Gastroesophageal sphincter (tissue), 3 donors: ENCODE measurements around the gene STRAP.

Experiments used
- EP300 ChIP-seq: sonication (generic); formaldehyde crosslinking; IDR thresholded peaks from one replicate; pipeline ENCODE4 v1.6.1; 2017; ENCODE audit warnings: antibody characterized with exemption, mild to moderate bottlenecking
- POLR2A ChIP-seq, 2 donors: fragments of 450-650 bp; IDR thresholded peaks; one replicate each; pipeline ENCODE4 v1.6.1; 2017; ENCODE audit warnings: antibody characterized with exemption in 2 of 2, mild to moderate bottlenecking in 2 of 2, moderate library complexity in 1 of 2
- POLR2AphosphoS5 ChIP-seq: sonication (generic); formaldehyde crosslinking; IDR thresholded peaks from one replicate; pipeline ENCODE4 v1.6.1; 2017; ENCODE audit warnings: antibody characterized with exemption
- TF ChIP-seq, protein P1 (sequence below), 4 experiments: fragments of 200-600 bp in 2 of 4; fragments of 450-650 bp in 2 of 4; sonication (generic) in 1 of 4; IDR thresholded peaks; one replicate each; pipeline ENCODE4 v1.5.1; 2017 to 2019; ENCODE audit warnings: antibody characterized with exemption in 4 of 4, mild to moderate bottlenecking in 2 of 4, moderate library complexity in 2 of 4

DNA sequence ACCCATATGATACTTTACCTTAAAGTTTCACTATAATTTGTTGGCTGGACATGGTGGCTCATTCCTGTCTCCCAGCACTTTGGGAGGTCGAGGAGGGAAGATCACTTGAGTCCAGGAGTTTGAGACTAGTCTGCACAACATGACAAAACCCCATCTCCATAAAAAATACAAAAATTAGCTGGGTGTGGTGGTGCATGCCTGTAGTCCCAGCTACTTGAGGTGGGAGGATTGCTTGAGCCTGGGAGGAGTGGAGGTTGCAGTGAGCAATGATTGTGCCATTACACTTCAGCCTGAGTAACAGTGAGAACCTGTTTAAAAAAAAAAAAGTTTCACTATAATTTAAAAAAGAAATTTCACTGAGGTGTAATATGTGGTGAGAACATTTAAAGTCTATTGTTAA is 50.1 kb downstream of the STRAP start:
- TF ChIP-seq POLR2A (IDR thresholded peaks at IDR 0.05) (no peak), EP300 (no peak), POLR2AphosphoS5 (no peak)
- TF ChIP-seq, protein P1, sequence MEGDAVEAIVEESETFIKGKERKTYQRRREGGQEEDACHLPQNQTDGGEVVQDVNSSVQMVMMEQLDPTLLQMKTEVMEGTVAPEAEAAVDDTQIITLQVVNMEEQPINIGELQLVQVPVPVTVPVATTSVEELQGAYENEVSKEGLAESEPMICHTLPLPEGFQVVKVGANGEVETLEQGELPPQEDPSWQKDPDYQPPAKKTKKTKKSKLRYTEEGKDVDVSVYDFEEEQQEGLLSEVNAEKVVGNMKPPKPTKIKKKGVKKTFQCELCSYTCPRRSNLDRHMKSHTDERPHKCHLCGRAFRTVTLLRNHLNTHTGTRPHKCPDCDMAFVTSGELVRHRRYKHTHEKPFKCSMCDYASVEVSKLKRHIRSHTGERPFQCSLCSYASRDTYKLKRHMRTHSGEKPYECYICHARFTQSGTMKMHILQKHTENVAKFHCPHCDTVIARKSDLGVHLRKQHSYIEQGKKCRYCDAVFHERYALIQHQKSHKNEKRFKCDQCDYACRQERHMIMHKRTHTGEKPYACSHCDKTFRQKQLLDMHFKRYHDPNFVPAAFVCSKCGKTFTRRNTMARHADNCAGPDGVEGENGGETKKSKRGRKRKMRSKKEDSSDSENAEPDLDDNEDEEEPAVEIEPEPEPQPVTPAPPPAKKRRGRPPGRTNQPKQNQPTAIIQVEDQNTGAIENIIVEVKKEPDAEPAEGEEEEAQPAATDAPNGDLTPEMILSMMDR (IDR thresholded peaks at IDR 0.05): no peak
